ENCODE results near the gene OR4F6.

DNA sequence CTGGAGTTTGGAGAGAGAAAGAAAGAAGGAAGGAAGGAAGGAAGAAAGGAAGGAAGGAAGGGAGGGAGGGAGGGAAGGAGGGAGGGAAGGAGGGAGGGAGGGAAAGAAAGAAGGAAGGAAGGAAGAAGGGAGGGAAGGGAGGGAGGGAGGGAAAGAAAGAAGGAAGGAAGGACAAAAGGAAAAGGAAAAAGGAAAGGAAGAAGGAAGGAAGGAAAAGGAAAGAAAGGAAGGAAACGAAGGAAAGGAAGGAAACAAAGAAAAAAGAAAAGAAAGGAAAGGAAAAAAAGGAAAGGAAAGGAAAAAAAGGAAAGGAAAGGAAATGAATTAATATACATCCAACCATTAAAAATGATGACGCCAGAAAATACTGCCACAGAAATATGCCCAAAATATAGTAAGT lies 18.7 kb upstream of the OR4F6 start:
- TF ChIP-seq, protein P1, sequence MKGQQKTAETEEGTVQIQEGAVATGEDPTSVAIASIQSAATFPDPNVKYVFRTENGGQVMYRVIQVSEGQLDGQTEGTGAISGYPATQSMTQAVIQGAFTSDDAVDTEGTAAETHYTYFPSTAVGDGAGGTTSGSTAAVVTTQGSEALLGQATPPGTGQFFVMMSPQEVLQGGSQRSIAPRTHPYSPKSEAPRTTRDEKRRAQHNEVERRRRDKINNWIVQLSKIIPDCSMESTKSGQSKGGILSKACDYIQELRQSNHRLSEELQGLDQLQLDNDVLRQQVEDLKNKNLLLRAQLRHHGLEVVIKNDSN (IDR thresholded peaks at IDR 0.05): no peak
- TF ChIP-seq FOXM1 (IDR thresholded peaks at IDR 0.05; ENCODE audit: borderline replicate concordance, low read depth) (no peak), YY1 (IDR thresholded peaks at IDR 0.05; ENCODE audit: low read depth) (no peak), TEAD4 (IDR thresholded peaks at IDR 0.05) (no peak), TCF12 (IDR thresholded peaks at IDR 0.05; ENCODE audit: low read depth) (no peak), RAD21 (IDR thresholded peaks at IDR 0.05; ENCODE audit: low read depth) (no peak)

Data from Ishikawa (cell line).